GM12878 (cell line): ENCODE results near the gene ADGRL3. TPM values are rescaled to one million over a fixed set of nuclear protein-coding genes. Genes with fewer than 3 reads are reported as not detected.

ENCODE experiments used
- ATAC-seq: fragments of 200-7000 bp; cut with Tn5 transposase; 3 replicates; pipeline ENCODE4 v1.9.1; 2020; ENCODE audit warnings: mild to moderate bottlenecking, moderate library complexity
- BruUV-seq: library from RNA; stranded (reverse); fragments of 400-500 nt; replicated peaks from 2 replicates; lab custom pipeline; 2021; lab: Mats Ljungman, UMichigan
- CTCF ChIA-PET: fragments of 300-600 bp; sonication (Branson Sonifier 250); formaldehyde crosslinking; extraction: SDS; loops from one replicate; lab custom pipeline; 2021; ENCODE audit warnings: inconsistent platforms; lab: Yijun Ruan, JAX
- POLR2A ChIA-PET: fragments of 350-600 bp; formaldehyde crosslinking; extraction: SDS; loops from one replicate; lab custom pipeline; 2021; ENCODE audit warnings: inconsistent platforms; lab: Charles Lee
- RAD21 ChIA-PET: fragments of 300-600 bp; sonication (Branson Sonifier 250); formaldehyde crosslinking; loops from one replicate; lab custom pipeline; 2023; ENCODE audit warnings: antibody characterized with exemption; ENCODE audit not compliant: unreplicated experiment; lab: Charles Lee
- SMC1A ChIA-PET: fragments of 300-600 bp; sonication (Branson Sonifier 250); formaldehyde crosslinking; loops from one replicate; lab custom pipeline; 2023; ENCODE audit not compliant: unreplicated experiment, uncharacterized antibody; lab: Charles Lee
- DNase-seq: peaks from one replicate; pipeline ENCODE4 v3.0.0-alpha.2; 2011; ENCODE audit warnings: low read depth, low spot score
- FAIRE-seq: peaks from 3 replicates; lab custom pipeline; 2011; peaks lifted over from hg19 to GRCh38; lab: Jason Lieb, UNC
- H2AFZ ChIP-seq: 2 replicates; pipeline ENCODE4 v1.6.0; 2011; ENCODE audit warnings: low read depth, low read length, control low read depth; ENCODE audit not compliant: control insufficient read depth
- H3K27ac ChIP-seq: 2 replicates; pipeline ENCODE4 v1.5.1; 2011; ENCODE audit warnings: control low read depth; ENCODE audit not compliant: control insufficient read depth, insufficient read depth
- H3K27me3 ChIP-seq, 2 experiments: replicated peaks in 1 of 2; 2 replicates each; pipeline versions ENCODE4 v1.6.0 to v1.6.1; 2011; ENCODE audit warnings: low read length in 1 of 2; ENCODE audit not compliant: control insufficient read depth in 2 of 2, insufficient read depth in 2 of 2
- H3K36me3 ChIP-seq, 2 experiments: 2 replicates each; pipeline ENCODE4 v1.5.1; 2011; ENCODE audit warnings: low read length in 1 of 2; ENCODE audit not compliant: control insufficient read depth in 2 of 2, insufficient read depth in 2 of 2
- H3K4me1 ChIP-seq: 2 replicates; pipeline ENCODE4 v1.6.1; 2011; ENCODE audit warnings: mild to moderate bottlenecking, low read length, moderate library complexity, mixed read lengths; ENCODE audit not compliant: control insufficient read depth, insufficient read depth
- H3K4me2 ChIP-seq: 2 replicates; pipeline ENCODE4 v1.6.0; 2011; ENCODE audit warnings: control low read depth; ENCODE audit not compliant: control insufficient read depth, insufficient read depth
- H3K4me3 ChIP-seq: fragments of 200-600 bp; sonication (generic); 2 replicates; pipeline ENCODE4 v1.5.1; 2016
- H3K79me2 ChIP-seq: 2 replicates; pipeline ENCODE4 v1.6.0; 2011; ENCODE audit warnings: low read length; ENCODE audit not compliant: control insufficient read depth, insufficient read depth
- H3K9ac ChIP-seq: 2 replicates; pipeline ENCODE4 v1.8.0; 2011; ENCODE audit warnings: low read length, control low read depth, mixed read lengths; ENCODE audit not compliant: control insufficient read depth, insufficient read depth
- H3K9me3 ChIP-seq: replicated peaks from 3 replicates; pipeline ENCODE4 v1.5.1; 2011; ENCODE audit warnings: mild to moderate bottlenecking, low read length; ENCODE audit not compliant: control insufficient read depth, insufficient read depth
- H4K20me1 ChIP-seq: 2 replicates; pipeline ENCODE4 v1.6.0; 2011; ENCODE audit not compliant: control insufficient read depth, insufficient read depth
- BCL11A ChIP-seq: IDR thresholded peaks from 2 replicates; pipeline ENCODE4 v1.6.1; 2011; ENCODE audit warnings: low read depth, low read length
- CHD2 ChIP-seq: IDR thresholded peaks from 2 replicates; pipeline ENCODE4 v1.6.1; 2011; ENCODE audit warnings: low read depth, low read length, improper control_type of control experiment, borderline replicate concordance
- CHD4 ChIP-seq: fragments of 200-600 bp; sonication (generic); IDR thresholded peaks from 2 replicates; pipeline ENCODE4 v1.6.1; 2016; ENCODE audit warnings: mild to moderate bottlenecking
- EZH2 ChIP-seq: IDR thresholded peaks from 2 replicates; pipeline ENCODE4 v1.6.1; 2012; ENCODE audit warnings: low read depth, mild to moderate bottlenecking, control low read depth, inconsistent platforms, low read length, borderline replicate concordance; ENCODE audit not compliant: control insufficient read depth
- IKZF2 ChIP-seq, 2 experiments: fragments of 450-650 bp; IDR thresholded peaks; 2 replicates each; pipeline ENCODE4 v1.6.1; 2017; ENCODE audit warnings: mild to moderate bottlenecking in 2 of 2, moderate library complexity in 2 of 2
- IRF4 ChIP-seq: IDR thresholded peaks from 2 replicates; pipeline ENCODE4 v1.6.1; 2011; ENCODE audit warnings: low read depth, low read length
- SUPT20H ChIP-seq: IDR thresholded peaks from 2 replicates; pipeline ENCODE4 v1.6.1; 2011; ENCODE audit warnings: low read depth, mild to moderate bottlenecking, low read length, moderate library complexity, borderline replicate concordance; ENCODE audit not compliant: control insufficient read depth
- TCF7 ChIP-seq: IDR thresholded peaks from 2 replicates; pipeline ENCODE4 v1.6.1; 2014; ENCODE audit warnings: antibody characterized with exemption, borderline replicate concordance
- WRNIP1 ChIP-seq: IDR thresholded peaks from 2 replicates; pipeline ENCODE4 v1.6.1; 2011; ENCODE audit warnings: low read depth, low read length, improper control_type of control experiment, borderline replicate concordance
- ZBTB4 ChIP-seq: fragments of 450-650 bp; formaldehyde crosslinking; IDR thresholded peaks from 2 replicates; pipeline ENCODE4 v1.4.0; 2022; ENCODE audit warnings: mild to moderate bottlenecking, moderate library complexity
- WGBS: methylation state at CpG from one replicate; pipeline ENCODE4 v1.1.6; 2016; ENCODE audit warnings: low lambda C conversion rate; ENCODE audit not compliant: insufficient replicate concordance, insufficient coverage; ENCODE audit errors: missing lambda C conversion rate; 5-methylcytosine and 5-hydroxymethylcytosine counted together
- in situ Hi-C: fragments of 300-500 bp; cut with MboI; formaldehyde crosslinking; loops from 9 replicates; pipeline ENCODE4 v1.14.3; 2018; ENCODE audit warnings: mixed read lengths
- intact Hi-C: fragments of 100-400 bp; cut with micrococcal nuclease; formaldehyde crosslinking; loops from one replicate; pipeline ENCODE4 v1.14.2; 2022; ENCODE audit not compliant: unreplicated experiment
- polyA plus RNA-seq, 11 experiments: library from polyadenylated mRNA; depleted of rRNA in 4 of 11; unstranded in 6 of 11; stranded (reverse) in 5 of 11; fragments of >200 nt; fragmentation: Nextera tagmentation in 4 of 11; fragmentation: Illumina TruSeq in 1 of 11; extraction: Ambion mirVana in 4 of 11; extraction: Trizol in 1 of 11; gene quantifications; 1 replicate in 1 of 11; 2 replicates in 10 of 11; pipeline versions ENCODE4 v1.2.1 to v1.2.3, GENCODE V29; 2011 to 2016; ENCODE audit warnings: inconsistent platforms in 2 of 11, missing spikeins in 2 of 11, low read depth in 1 of 11
- total RNA-seq, 4 experiments: library from RNA; depleted of rRNA in 3 of 4; stranded (reverse); fragments of >200 nt in 3 of 4; fragmentation: Illumina TruSeq in 1 of 4; extraction: Trizol in 1 of 4; gene quantifications; 2 replicates each; pipeline versions ENCODE4 v1.2.1 to v1.2.3, GENCODE V29; 2013 to 2021

ADGRL3 gene
- total and polyA plus RNA-seq, 10 of the 15 experiments (the other 5 are each of a cell fraction or from before 2014, with no cell fraction given), result 1.1 TPM; not detected in 9

GRCh38 chr4:61426229-61426628, 226.1 kb downstream of the ADGRL3 start (continued):
- TF ChIP-seq IRF4 (no peak), BCL11A (no peak), IKZF2 (IDR thresholded peaks at IDR 0.05) (no peak), TCF7 (no peak), WRNIP1 (no peak), SUPT20H (no peak), CHD4 (no peak)

GRCh38 chr4:61427099-61427817, 227.1 kb downstream of the ADGRL3 start:
- no TSS peak for BruUV-seq
- ChIA-PET CTCF (no interaction called here), POLR2A (no interaction called here), RAD21 (no interaction called here), SMC1A (interaction anchor here (0.6 kb wide), 1 partner anchor 1987 kb away, joined by 3 read pairs; no protein-coding TSS in a partner anchor)
- no peaks in the 10 kb centered on the region for H3K79me2 ChIP-seq
- no peaks in the 10 kb centered on the region for H3K36me3 ChIP-seq
- 29% methylated on average over 11 of the region's 11 CpGs for WGBS
- intact Hi-C loops, result no loop called here
- no peak overlapping the region for H3K27ac ChIP-seq
- H3K4me1 ChIP-seq, result no peaks in the 10 kb centered on the region
- ATAC-seq (no peak), FAIRE-seq (no peak), DNase-seq (no peak)
- no peaks in the 10 kb centered on the region for H3K9me3 ChIP-seq
- no peak overlapping the region for H3K4me3 ChIP-seq
- in situ Hi-C loops, result no loop called here
- TF ChIP-seq EZH2 (no peak), CHD2 (no peak), ZBTB4 (no peak)
- H3K4me2 ChIP-seq, result no peak overlapping the region
- no peak overlapping the region for H3K9ac ChIP-seq
- no peaks in the 10 kb centered on the region for H3K27me3 ChIP-seq
- no peak overlapping the region for H2AFZ ChIP-seq
- H4K20me1 ChIP-seq, result no peaks in the 10 kb centered on the region
